Stimulated activated CD4-positive, alpha-beta T cell treated with anti-CD3 and anti-CD28 coated beads, Interleukin-12 subunit alpha, Interleukin-12 subunit beta, amount 100 ng/mL, for 4 hours (primary cell): Measurements from ENCODE around the gene GIN1.
"Not testable (repeated sequence)": the region's sequence is repeated elsewhere in the genome, so short reads cannot be mapped to it uniquely, and the experiment has no call there.

Experiments used
- DNase-seq: peaks from one replicate; pipeline ENCODE4 v3.0.0-alpha.2; 2020

GIN1 gene

GRCh38 chr5:103108086-103108485 is 11.9 kb downstream of the GIN1 start:
- no peak for DNase-seq

- no peak for DNase-seq
Measured at GRCh38 chr5:103102234-103102633, 17.7 kb downstream of the GIN1 start.

GRCh38 chr5:103101079-103101750 is 18.7 kb downstream of the GIN1 start:
- DNase-seq = no peak

- DNase-seq = no peak
Measured at GRCh38 chr5:103098993-103099392, 20.9 kb downstream of the GIN1 start.

GRCh38 chr5:103094737-103095136 is 25.2 kb downstream of the GIN1 start:
- no peak for DNase-seq

- DNase-seq = no peak
Measured at GRCh38 chr5:103093727-103094126, 26.2 kb downstream of the GIN1 start.

- no peak for DNase-seq
Measured at GRCh38 chr5:103092676-103093075, 27.3 kb downstream of the GIN1 start.

- no peak for DNase-seq
Measured at GRCh38 chr5:103090791-103091190, 29.1 kb downstream of the GIN1 start.

GRCh38 chr5:103089272-103089671 is 30.7 kb downstream of the GIN1 start:
- no peak for DNase-seq

- DNase-seq = no peak
Measured at GRCh38 chr5:103086547-103086946, 33.4 kb downstream of the GIN1 start.

GRCh38 chr5:103079796-103080195 is 40.1 kb downstream of the GIN1 start:
- DNase-seq = no peak

- DNase-seq = no peak
Measured at GRCh38 chr5:103075442-103075841, 44.5 kb downstream of the GIN1 start.

GRCh38 chr5:103073500-103073899 is 46.4 kb downstream of the GIN1 start:
- DNase-seq = not testable (repeated sequence)

- DNase-seq = no peak
Measured at GRCh38 chr5:103066326-103066725, 53.6 kb downstream of the GIN1 start.

- no peak for DNase-seq
Measured at GRCh38 chr5:103060424-103060954, 59.4 kb downstream of the GIN1 start.

GRCh38 chr5:103059525-103059924 is 60.4 kb downstream of the GIN1 start:
- no peak for DNase-seq

GRCh38 chr5:103057208-103058130 is 62.5 kb downstream of the GIN1 start:
- no peak for DNase-seq

GRCh38 chr5:103046706-103047105 is 73.2 kb downstream of the GIN1 start:
- DNase-seq = not testable (repeated sequence)

- no peak for DNase-seq
Measured at GRCh38 chr5:103041071-103041676, 78.8 kb downstream of the GIN1 start.

GRCh38 chr5:103037673-103038455 is 82.1 kb downstream of the GIN1 start:
- no peak for DNase-seq

GRCh38 chr5:103036601-103037000 is 83.3 kb downstream of the GIN1 start:
- DNase-seq = no peak
